Right cardiac atrium (tissue), 5 donors: Measurements from ENCODE around the gene PPP1R12B. TPM values are rescaled to one million over a fixed set of nuclear protein-coding genes. Genes with fewer than 3 reads are reported as not detected.
"Not testable (repeated sequence)": the region's sequence is repeated elsewhere in the genome, so short reads cannot be mapped to it uniquely, and the experiment has no call there.

Source experiments
- ATAC-seq, 2 donors: fragments of 200-7000 bp; cut with Tn5 transposase; one replicate each; pipeline versions ENCODE4 v1.8.0 to v1.9.1; 2020; ENCODE audit warnings: moderate library complexity in 2 of 2, mild to moderate bottlenecking in 1 of 2
- DNase-seq, 3 donors: peaks; one replicate each; pipeline ENCODE4 v3.0.0-alpha.2; 2020
- H3K27ac ChIP-seq: one replicate; pipeline ENCODE4 v1.5.1; 2013; ENCODE audit warnings: mild to moderate bottlenecking, low read length, control low read depth, moderate library complexity
- H3K27me3 ChIP-seq: one replicate; pipeline ENCODE4 v1.6.1; 2013; ENCODE audit not compliant: control insufficient read depth, insufficient read depth
- H3K4me1 ChIP-seq: one replicate; pipeline ENCODE4 v1.6.1; 2013; ENCODE audit warnings: low read length; ENCODE audit not compliant: control insufficient read depth, insufficient read depth
- H3K4me3 ChIP-seq: one replicate; pipeline ENCODE4 v1.5.1; 2013; ENCODE audit warnings: low read length, control low read depth
- H3K9me3 ChIP-seq: one replicate; pipeline ENCODE4 v1.6.1; 2013; ENCODE audit warnings: low read length; ENCODE audit not compliant: control insufficient read depth
- WGBS: extraction: QIAGEN DNeasy Blood & Tissue Kit; methylation state at CpG from one replicate; pipeline ENCODE4 v1.1.7; 2013; 5-methylcytosine and 5-hydroxymethylcytosine counted together
- intact Hi-C, 4 donors: fragments of 100-400 bp; cut with DNase I; formaldehyde crosslinking; loops; one replicate each; pipeline versions ENCODE4 v1.11.0 to v1.14.0; 2022 to 2023
- polyA plus RNA-seq: library from polyadenylated mRNA; stranded (reverse); fragments of 200-250 nt; gene quantifications from one replicate; pipeline ENCODE4 v1.2.3, GENCODE V29; 2013
- total RNA-seq, 4 donors: library from RNA; stranded (reverse); fragmentation: NEBNext Ultra II Directional; extraction: Animal tissue kit (Norgen Biotek cat#: 25700); gene quantifications; one replicate each; pipeline ENCODE4 v1.2.1, GENCODE V29; 2021
- donor health status: healthy with polysubstance abuse.
- donor health status: DM: no; HTN: yes; CAD: no.
- donor health status: DM: no; HTN: no; CAD: no.
- donor health status: DM: no; HTN: yes; CAD: no; lungs with severe emphysema.
- donor health status: DM: yes; HTN: yes; CAD: no.

Gene PPP1R12B
- total and polyA plus RNA-seq, 5 donors: 182 to 741 (median 592) TPM

DNA sequence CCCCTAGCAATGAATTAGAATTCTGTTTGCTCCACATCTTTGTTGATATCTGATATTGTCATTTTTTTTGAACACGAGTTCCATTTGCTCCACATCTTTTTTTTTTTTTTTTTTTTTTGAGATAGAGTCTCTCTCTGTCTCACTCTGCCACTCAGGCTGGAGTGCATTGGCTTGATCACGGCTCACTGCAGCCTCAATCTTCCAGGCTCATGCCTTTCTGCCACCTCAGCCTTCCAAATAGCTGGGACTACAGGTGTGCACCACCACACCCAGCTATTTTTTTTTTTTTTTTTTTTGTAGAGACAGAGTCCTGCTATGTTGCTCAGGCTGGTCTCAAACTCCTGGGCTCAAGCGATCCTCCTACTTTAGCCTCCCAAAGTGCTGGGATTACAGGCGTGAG, 22.4 kb downstream of the PPP1R12B start:
- 89% methylated on average over 4 of the region's 4 CpGs for WGBS
- ATAC-seq, DNase-seq, H3K9me3 ChIP-seq, H3K27me3 ChIP-seq, H3K27ac ChIP-seq, H3K4me1 ChIP-seq, intact Hi-C loops, H3K4me3 ChIP-seq: not testable (repeated sequence)

- H3K9me3 ChIP-seq: no peaks in the 10 kb centered on the region
- intact Hi-C loops: no loop called here
- no peaks in the 10 kb centered on the region for H3K4me1 ChIP-seq
- H3K4me3 ChIP-seq: no peak overlapping the region
- DNase-seq (no peak), ATAC-seq (no peak)
- H3K27ac ChIP-seq: no peak overlapping the region
- H3K27me3 ChIP-seq: no peaks in the 10 kb centered on the region
Observed at GRCh38 chr1:202374099-202374498, 25.6 kb downstream of the PPP1R12B start.

GRCh38 chr1:202375175-202375574, 26.7 kb downstream of the PPP1R12B start:
- H3K27me3 ChIP-seq, ATAC-seq, intact Hi-C loops, H3K27ac ChIP-seq, DNase-seq, H3K4me1 ChIP-seq, H3K4me3 ChIP-seq, H3K9me3 ChIP-seq: not testable (repeated sequence)
- WGBS: 84% methylated on average over 3 of the region's 3 CpGs

GRCh38 chr1:202376247-202376646, 27.7 kb downstream of the PPP1R12B start:
- 33% methylated on average over 1 of the region's 1 CpG for WGBS
- no peak overlapping the region for H3K27ac ChIP-seq
- intact Hi-C loops: no loop called here

DNA sequence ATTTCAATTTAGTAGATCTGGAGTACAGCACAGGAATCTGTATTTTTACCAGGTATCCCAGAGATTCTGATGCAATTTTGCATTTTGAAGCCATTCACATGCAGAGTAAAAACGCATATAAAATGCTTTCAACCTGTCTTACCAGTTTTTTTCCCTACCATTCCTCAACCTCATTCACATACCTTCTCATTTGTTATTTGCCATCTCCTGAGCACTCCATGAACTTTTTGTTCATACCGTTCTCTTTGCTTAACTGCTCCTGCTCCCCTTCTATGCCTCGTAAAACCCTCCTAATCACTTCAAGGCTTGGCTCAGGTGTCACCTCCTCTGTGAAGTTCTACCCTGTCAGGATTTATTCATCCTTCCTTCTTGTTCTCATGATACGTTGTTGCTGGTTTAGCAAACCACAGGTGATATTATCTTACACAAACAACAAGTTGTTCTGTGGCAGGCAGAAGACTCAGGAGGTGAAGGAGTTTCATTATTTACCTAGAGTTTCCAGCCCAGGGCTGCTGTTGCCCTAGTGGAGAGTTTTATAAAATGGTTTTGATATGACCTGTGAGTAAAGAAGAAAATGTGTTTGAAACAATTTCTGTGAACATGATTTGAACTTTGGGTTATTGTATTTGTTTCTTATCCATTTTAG, 31.5 kb downstream of the PPP1R12B start:
- ATAC-seq, intact Hi-C loops, H3K4me3 ChIP-seq, H3K27ac ChIP-seq, DNase-seq, H3K9me3 ChIP-seq, H3K27me3 ChIP-seq, H3K4me1 ChIP-seq: not testable (repeated sequence)
- WGBS: 65% methylated on average over 4 of the region's 4 CpGs

More at GRCh38 chr1:202376247-202376646, 27.7 kb downstream of the PPP1R12B start:
- no peaks in the 10 kb centered on the region for H3K27me3 ChIP-seq
- no peaks in the 10 kb centered on the region for H3K9me3 ChIP-seq
- DNase-seq (no peak), ATAC-seq (no peak)
- peaks cover under 1% of the 10 kb centered on the region for H3K4me1 ChIP-seq
- no peak overlapping the region for H3K4me3 ChIP-seq

- H3K4me3 ChIP-seq, H3K27me3 ChIP-seq, H3K4me1 ChIP-seq, ATAC-seq, DNase-seq, H3K9me3 ChIP-seq, intact Hi-C loops, H3K27ac ChIP-seq: not testable (repeated sequence)
- 88% methylated on average over 2 of the region's 2 CpGs for WGBS
Observed at GRCh38 chr1:202380535-202380934, 32.0 kb downstream of the PPP1R12B start.

DNA sequence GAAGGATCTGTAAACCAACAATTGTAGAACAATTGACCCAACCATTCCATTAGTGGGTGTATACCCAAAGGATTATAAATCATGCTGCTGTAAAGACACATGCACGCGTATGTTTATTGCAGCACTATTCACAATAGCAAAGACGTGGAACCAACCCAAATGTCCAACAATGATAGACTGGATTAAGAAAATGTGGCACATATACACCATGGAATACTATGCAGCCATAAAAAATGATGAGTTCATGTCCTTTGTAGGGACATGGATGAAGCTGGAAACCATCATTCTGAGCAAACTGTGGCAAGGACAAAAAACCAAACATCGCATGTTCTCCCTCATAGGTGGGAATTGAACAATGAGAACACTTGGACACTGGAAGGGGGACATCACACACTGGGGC, 33.4 kb downstream of the PPP1R12B start:
- H3K9me3 ChIP-seq, H3K4me1 ChIP-seq, H3K27me3 ChIP-seq, H3K27ac ChIP-seq, intact Hi-C loops, H3K4me3 ChIP-seq, DNase-seq, ATAC-seq: not testable (repeated sequence)
- 93% methylated on average over 4 of the region's 4 CpGs for WGBS

DNA sequence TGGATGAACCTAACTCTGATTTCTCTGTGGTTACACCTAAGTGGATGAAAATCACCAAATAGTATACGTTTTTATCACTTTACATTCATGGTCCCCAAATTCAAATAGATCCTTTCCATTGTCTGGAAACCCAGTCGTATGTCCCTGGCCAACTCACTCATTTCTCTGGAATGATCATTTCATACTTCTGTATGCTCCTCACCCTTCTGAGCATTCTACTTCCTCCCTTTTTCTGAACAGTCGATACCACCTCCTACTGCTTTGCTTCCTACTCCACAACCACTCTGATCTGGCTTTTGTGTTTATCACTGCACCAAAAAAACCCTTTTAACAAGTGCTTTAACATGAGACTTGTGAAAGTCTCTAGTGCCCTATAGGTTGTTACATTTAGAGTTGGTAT, 47.3 kb downstream of the PPP1R12B start:
- H3K27me3 ChIP-seq, H3K27ac ChIP-seq, ATAC-seq, H3K4me1 ChIP-seq, intact Hi-C loops, H3K9me3 ChIP-seq, H3K4me3 ChIP-seq, DNase-seq: not testable (repeated sequence)
- WGBS: 51% methylated on average over 3 of the region's 3 CpGs

DNA sequence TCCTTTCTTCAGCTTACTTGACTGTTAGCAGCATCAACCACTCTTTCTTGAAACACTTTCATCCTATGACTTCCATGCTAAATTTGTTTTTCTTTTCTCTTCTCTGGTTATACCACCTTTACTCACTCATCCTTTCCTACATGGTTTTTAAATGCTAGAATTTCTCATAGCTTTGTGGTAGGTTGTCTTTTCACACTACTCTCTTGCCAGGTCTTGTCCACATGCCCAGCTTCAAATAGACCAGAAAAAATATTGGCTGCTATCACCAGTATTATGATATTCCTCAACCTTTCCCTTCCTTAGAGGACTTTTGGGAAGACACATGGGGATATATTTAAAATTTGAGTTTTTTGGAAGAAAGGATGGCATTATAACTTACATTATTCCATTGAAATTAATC, 48.8 kb downstream of the PPP1R12B start:
- H3K27ac ChIP-seq: no peak overlapping the region
- ATAC-seq: no peak
- no peaks in the 10 kb centered on the region for H3K27me3 ChIP-seq
- H3K9me3 ChIP-seq: no peaks in the 10 kb centered on the region
- peaks cover 5% of the 10 kb centered on the region for H3K4me1 ChIP-seq
- DNase-seq: no peak
- intact Hi-C loops: no loop called here
- H3K4me3 ChIP-seq: no peak overlapping the region

DNA sequence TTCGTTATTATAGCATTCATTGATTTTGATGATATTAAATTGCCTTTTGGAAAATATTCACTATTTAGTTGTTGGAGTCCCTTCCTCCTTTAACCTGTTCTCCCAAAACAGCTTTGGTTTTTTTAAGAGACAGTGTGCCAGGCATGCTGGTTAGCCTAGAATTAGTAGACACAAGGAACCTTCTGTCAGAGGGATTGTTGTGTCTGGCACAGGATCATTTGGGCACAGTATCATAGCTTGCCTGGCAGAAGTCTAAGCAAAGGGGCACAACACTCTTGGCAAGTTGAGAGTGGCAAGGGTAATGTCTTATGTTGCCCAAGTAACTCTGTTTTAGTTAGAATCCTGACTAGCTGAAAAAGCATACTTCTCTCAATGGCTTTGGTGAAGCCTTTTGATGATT, 49.9 kb downstream of the PPP1R12B start:
- intact Hi-C loops, H3K9me3 ChIP-seq, DNase-seq, H3K4me3 ChIP-seq, H3K27me3 ChIP-seq, H3K4me1 ChIP-seq, H3K27ac ChIP-seq: not testable (repeated sequence)
- peak; percentile 34 to 63 for ATAC-seq
- 83% methylated on average over 1 of the region's 1 CpG for WGBS

DNA sequence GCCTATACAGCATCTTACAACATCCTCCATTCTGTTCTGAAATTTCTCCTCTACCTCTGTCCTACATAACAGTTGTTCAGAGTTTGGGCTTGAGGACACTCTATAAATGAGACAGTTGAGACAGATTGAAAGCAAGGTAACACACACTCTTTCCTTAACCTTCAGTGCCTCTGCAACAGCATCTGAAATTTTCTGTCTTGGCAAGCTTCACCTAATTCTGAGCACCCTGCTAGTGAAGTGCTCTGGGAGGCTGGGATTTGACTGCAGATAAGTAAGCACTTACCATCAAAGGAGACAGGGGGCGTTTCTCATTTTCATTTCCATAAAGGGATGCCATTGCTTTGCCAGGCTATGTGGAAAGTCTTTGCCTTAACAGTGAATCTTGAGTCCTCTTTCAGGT, 53.3 kb downstream of the PPP1R12B start:
- H3K4me1 ChIP-seq, H3K4me3 ChIP-seq: not testable (repeated sequence)
- intact Hi-C loops: loop anchor here in 1 of 4 donors (10.0 kb wide), 1 partner anchor 47 kb away; no protein-coding TSS in a partner anchor

GRCh38 chr1:202403381-202403780, 54.9 kb downstream of the PPP1R12B start:
- 63% methylated on average over 2 of the region's 2 CpGs for WGBS
- intact Hi-C loops: loop anchor here in 1 of 4 donors (10.0 kb wide), 1 partner anchor 49 kb away; no protein-coding TSS in a partner anchor
- H3K4me3 ChIP-seq, ATAC-seq, H3K9me3 ChIP-seq, H3K27ac ChIP-seq, H3K4me1 ChIP-seq, H3K27me3 ChIP-seq: not testable (repeated sequence)
- peak in 1 of 3 donors; percentile 21 for DNase-seq

More for the DNA sequence above, 53.3 kb downstream of the PPP1R12B start:
- ATAC-seq, H3K9me3 ChIP-seq, DNase-seq, H3K27ac ChIP-seq, H3K27me3 ChIP-seq: not testable (repeated sequence)
- 36% methylated on average over 1 of the region's 1 CpG for WGBS
